Upper lobe of right lung (tissue), 1 donor: Measurements from ENCODE around the gene EEF1AKMT3. TPM values are rescaled to one million over a fixed set of nuclear protein-coding genes. Genes with fewer than 3 reads are reported as not detected.

Experiments
- ATAC-seq: fragments of 200-7000 bp; cut with Tn5 transposase; one replicate; pipeline ENCODE4 v1.9.1; 2020; ENCODE audit warnings: mild to moderate bottlenecking, moderate library complexity
- DNase-seq: peaks from one replicate; pipeline ENCODE4 v3.0.0-alpha.2; 2020
- H3K27ac ChIP-seq: fragments of 200-600 bp; one replicate; pipeline ENCODE4 v1.8.0; 2022
- H3K27me3 ChIP-seq: fragments of 200-600 bp; one replicate; pipeline ENCODE4 v1.8.0; 2022; ENCODE audit warnings: mild to moderate bottlenecking
- H3K36me3 ChIP-seq: fragments of 200-600 bp; one replicate; pipeline ENCODE4 v1.8.0; 2022
- H3K4me1 ChIP-seq: fragments of 200-600 bp; one replicate; pipeline ENCODE4 v1.8.0; 2022
- H3K4me3 ChIP-seq: fragments of 200-600 bp; one replicate; pipeline ENCODE4 v1.8.0; 2022; ENCODE audit warnings: mild to moderate bottlenecking
- H3K9me3 ChIP-seq: fragments of 200-600 bp; one replicate; pipeline ENCODE4 v1.8.0; 2022
- intact Hi-C: fragments of 100-400 bp; cut with DNase I; formaldehyde crosslinking; loops from one replicate; pipeline ENCODE4 v1.11.0; 2022
- total RNA-seq: library from RNA; stranded (reverse); fragmentation: NEBNext Ultra II Directional; extraction: Animal tissue kit (Norgen Biotek cat#: 25700); gene quantifications from one replicate; pipeline ENCODE4 v1.2.1, GENCODE V29; 2021
- TF ChIP-seq, protein P1 (sequence below): fragments of 200-600 bp; IDR thresholded peaks from one replicate; pipeline ENCODE4 v1.8.0; 2022; ENCODE audit warnings: antibody characterized with exemption
- donor health status: DM: no; HTN: yes; CAD: no; lungs with severe emphysema.

EEF1AKMT3 gene
- total RNA-seq, 1 donor from 2014 or later, result 8.0 TPM

DNA sequence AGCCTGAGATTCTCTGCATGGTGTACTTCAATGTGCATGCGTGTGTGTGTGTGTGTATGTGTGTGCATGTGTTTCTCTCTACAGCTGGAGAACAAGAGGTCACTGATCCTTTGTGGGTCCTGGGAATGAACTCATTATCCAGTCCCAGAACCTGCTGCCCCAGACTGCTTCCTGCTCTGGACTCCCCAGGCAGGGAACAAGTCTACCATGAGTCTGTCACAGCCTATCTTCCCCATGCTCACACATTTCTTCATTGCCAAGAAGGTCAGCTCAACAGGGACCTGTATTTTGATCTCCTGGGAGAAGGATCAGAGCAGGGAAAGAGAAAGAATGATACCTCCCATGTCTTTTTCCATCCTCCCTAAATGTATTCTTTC is 31.0 kb upstream of the EEF1AKMT3 start:
- Histone ChIP-seq H3K27me3 (peaks cover 41% of the 10 kb centered on the region), H3K27ac (peak overlapping the region; percentile 39)

DNA sequence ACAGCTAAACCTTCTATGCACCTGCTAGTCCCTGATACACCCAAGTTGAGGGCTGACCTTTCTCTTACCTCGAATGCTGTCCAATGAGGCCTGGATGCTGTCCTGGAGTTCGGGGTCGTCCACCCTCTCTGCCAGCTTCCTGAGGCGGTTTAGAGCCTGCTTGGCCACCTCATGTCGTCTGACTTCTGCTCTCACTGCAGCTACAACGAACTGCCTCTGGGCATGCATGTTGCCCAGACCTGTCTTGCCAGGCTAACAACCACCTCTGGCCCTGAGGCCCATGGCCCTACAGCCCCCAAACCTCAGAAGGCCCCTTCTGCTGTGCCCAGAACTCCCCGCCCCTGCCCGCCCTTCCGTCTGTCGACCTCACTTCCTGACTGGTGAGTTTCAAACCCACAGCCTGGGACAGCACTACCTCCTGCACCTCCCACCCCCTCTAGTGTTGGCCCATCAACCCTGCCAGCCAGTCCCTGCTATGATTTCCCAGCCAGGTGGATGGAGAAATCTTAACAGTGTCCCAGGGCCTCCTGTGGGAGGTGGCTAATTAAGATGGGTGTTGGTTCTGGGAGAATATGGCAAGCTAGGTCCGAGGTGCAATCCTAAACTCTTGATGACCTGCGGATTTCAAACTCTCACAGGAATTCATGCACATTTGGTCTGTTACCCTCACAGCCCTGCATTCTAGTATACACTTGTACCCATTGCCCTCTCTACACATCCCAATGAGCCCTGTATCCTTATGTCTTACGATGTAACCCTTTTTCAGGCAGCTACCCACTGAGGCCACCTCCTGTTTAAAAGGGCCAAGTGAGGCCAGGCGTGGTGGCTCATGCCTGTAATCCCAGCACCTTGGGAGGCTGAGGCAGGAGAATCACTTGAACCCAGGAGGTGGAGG is 30.3 kb upstream of the EEF1AKMT3 start:
- peak overlapping the region; percentile 39 for H3K27ac ChIP-seq
- intact Hi-C loops, result no loop called here
- ATAC-seq, result peak; percentile 34
- DNase-seq, result peak; percentile 77
- TF ChIP-seq, protein P1, sequence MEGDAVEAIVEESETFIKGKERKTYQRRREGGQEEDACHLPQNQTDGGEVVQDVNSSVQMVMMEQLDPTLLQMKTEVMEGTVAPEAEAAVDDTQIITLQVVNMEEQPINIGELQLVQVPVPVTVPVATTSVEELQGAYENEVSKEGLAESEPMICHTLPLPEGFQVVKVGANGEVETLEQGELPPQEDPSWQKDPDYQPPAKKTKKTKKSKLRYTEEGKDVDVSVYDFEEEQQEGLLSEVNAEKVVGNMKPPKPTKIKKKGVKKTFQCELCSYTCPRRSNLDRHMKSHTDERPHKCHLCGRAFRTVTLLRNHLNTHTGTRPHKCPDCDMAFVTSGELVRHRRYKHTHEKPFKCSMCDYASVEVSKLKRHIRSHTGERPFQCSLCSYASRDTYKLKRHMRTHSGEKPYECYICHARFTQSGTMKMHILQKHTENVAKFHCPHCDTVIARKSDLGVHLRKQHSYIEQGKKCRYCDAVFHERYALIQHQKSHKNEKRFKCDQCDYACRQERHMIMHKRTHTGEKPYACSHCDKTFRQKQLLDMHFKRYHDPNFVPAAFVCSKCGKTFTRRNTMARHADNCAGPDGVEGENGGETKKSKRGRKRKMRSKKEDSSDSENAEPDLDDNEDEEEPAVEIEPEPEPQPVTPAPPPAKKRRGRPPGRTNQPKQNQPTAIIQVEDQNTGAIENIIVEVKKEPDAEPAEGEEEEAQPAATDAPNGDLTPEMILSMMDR, result peak; percentile 17
- H3K4me1 ChIP-seq, result peaks cover 14% of the 10 kb centered on the region
- H3K4me3 ChIP-seq, result peak overlapping the region; percentile 46
- H3K27me3 ChIP-seq, result peaks cover 35% of the 10 kb centered on the region
- peaks cover 4% of the 10 kb centered on the region for H3K36me3 ChIP-seq
- H3K9me3 ChIP-seq, result no peaks in the 10 kb centered on the region

More for the DNA sequence above, 31.0 kb upstream of the EEF1AKMT3 start:
- intact Hi-C loops, result no loop called here
- TF ChIP-seq, protein P1, result no peak
- H3K4me1 ChIP-seq, result peaks cover 14% of the 10 kb centered on the region
- peak overlapping the region; percentile 46 for H3K4me3 ChIP-seq
- H3K36me3 ChIP-seq, result no peaks in the 10 kb centered on the region
- ATAC-seq, result no peak
- no peaks in the 10 kb centered on the region for H3K9me3 ChIP-seq
- no peak for DNase-seq

DNA sequence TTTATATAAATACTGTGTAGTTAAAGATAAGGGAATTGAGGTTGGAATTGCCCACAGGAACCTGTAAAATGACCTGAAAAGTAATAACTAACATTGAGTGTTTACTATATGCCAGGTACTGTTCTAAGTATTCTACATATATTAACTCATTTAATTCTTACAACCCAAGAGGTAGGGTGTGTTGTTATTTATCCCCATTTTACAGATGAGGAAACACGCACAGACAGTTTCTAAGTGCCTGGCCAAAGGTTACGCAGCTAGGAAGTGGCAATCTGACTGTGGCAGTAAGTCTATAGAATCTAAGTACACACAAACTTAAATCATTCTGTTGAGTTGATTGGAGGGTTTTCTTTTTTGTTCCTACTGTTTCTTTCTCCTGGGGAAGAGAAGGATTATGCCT is 28.6 kb upstream of the EEF1AKMT3 start:
- Histone ChIP-seq H3K27me3 (peaks cover 21% of the 10 kb centered on the region), H3K27ac (no peak overlapping the region), H3K9me3 (no peaks in the 10 kb centered on the region), H3K4me3 (no peak overlapping the region), H3K36me3 (peaks cover 21% of the 10 kb centered on the region), H3K4me1 (peaks cover 14% of the 10 kb centered on the region)
- TF ChIP-seq, protein P1, result no peak
- ATAC-seq (no peak), DNase-seq (no peak)
- intact Hi-C loops, result no loop called here

DNA sequence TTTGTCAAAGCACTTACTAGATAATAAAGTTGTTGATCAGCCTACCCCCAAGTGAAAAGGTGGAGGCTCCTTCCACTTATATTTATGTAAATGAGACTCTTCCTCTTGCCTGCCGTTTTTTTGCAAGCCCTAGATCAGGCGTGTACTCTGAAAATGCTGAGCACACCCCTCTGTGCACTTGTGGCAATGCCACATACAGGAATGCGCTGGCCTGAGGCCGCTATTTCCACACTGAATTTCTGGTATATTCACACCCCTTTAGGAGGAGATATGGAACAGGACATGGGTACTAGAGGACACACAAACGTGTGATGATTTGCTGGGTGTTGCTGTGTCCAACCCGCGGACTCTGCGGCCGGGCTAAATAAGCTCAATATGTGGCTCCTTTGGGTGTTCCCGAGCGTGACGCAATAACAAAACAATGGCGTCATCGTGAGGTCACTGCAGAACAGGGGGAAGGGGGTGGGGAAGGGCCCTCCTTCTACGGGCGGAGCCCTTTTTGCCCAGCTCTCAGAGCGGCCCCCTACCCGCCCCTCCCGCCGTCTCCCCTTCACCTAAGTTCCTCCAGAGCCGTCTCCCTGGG is 28.1 kb upstream of the EEF1AKMT3 start:
- peaks cover 26% of the 10 kb centered on the region for H3K36me3 ChIP-seq
- ATAC-seq (peak; percentile 74), DNase-seq (peak; percentile 87)
- TF ChIP-seq, protein P1, result no peak
- H3K9me3 ChIP-seq, result no peaks in the 10 kb centered on the region
- peaks cover 14% of the 10 kb centered on the region for H3K4me1 ChIP-seq
- peak overlapping the region; percentile 94 for H3K27ac ChIP-seq
- intact Hi-C loops, result no loop called here
- H3K4me3 ChIP-seq, result peak overlapping the region; percentile 75
- peaks cover 16% of the 10 kb centered on the region for H3K27me3 ChIP-seq

DNA sequence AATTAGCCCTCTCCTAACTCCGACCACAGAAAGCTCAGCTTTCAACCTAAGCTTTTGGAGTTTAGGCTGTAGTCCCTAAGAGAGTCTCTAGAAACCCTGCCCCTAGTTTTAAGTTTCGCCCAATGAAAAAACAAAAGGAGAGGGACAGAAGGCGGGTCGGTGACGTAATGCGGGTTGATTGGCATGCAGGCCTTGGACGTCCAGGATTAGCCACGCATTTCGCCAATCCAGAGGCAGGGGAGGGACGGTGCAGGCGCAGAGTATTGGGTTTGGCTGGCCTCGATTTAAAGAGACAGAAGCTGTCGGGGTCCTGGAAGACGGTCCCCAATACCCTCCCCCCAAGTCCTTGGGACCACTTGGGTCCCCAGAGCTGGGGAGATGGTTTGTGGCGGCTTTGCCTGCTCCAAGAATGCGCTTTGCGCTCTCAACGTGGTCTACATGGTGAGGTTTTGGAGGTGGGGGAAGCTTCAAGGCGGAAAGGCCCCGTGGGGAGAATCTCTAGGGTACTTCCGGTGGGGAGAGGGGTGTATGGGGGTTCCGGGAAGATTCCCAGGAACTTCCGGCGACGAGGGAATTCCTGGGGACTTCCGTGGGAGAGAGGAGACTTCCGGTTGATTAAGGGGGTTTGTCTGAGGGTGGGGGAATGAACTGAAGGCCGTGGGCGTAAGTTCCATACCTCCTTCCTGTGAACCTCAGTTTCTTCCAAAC is 27.5 kb upstream of the EEF1AKMT3 start, which contains the start of gene TSPAN31:
TSPAN31 (plus strand) TSS at position 263 of the 708 bp plus-strand sequence; CDS start at position 379, 116 bp downstream.
- TF ChIP-seq, protein P1, result no peak
- peak within 1 kb of the TSS; percentile 75 for H3K4me3 ChIP-seq
- H3K4me1 ChIP-seq, result peaks cover 14% of the 10 kb centered on the region
- H3K27ac ChIP-seq, result peak within 1 kb of the TSS; percentile 94
- no peaks in the 10 kb centered on the region for H3K9me3 ChIP-seq
- ATAC-seq (peak; percentile 95), DNase-seq (peak; percentile 98)
- peaks cover 33% of the 10 kb centered on the region for H3K36me3 ChIP-seq
- intact Hi-C loops, result no loop called here
- H3K27me3 ChIP-seq, result peaks cover 9% of the 10 kb centered on the region
